Panc1 (cell line): Measurements from ENCODE around the gene NKX2-2. TPM values are rescaled to one million over a fixed set of nuclear protein-coding genes. Genes with fewer than 3 reads are reported as not detected.

ENCODE experiments used
- ATAC-seq: fragments of 200-7000 bp; cut with Tn5 transposase; 2 replicates; pipeline ENCODE4 v1.9.1; 2020; ENCODE audit warnings: mild to moderate bottlenecking, moderate library complexity
- BruUV-seq: library from RNA; stranded (reverse); fragments of 400-500 nt; replicated peaks from 2 replicates; lab custom pipeline; 2021; lab: Mats Ljungman, UMichigan
- CTCF ChIA-PET: fragments of 300-600 bp; sonication (Branson Sonifier 250); formaldehyde crosslinking; loops from one replicate; lab custom pipeline; 2022; ENCODE audit warnings: antibody characterized with exemption; lab: Charles Lee
- POLR2A ChIA-PET: fragments of 300-600 bp; sonication (Branson Sonifier 250); formaldehyde crosslinking; loops from one replicate; lab custom pipeline; 2022; ENCODE audit warnings: antibody characterized with exemption; lab: Charles Lee
- DNase-seq: peaks from one replicate; pipeline ENCODE4 v3.0.0-alpha.2; 2010; ENCODE audit warnings: low read depth, low spot score
- H3K27ac ChIP-seq: 2 replicates; pipeline ENCODE4 v1.5.1; 2011; ENCODE audit warnings: mild to moderate bottlenecking, low read length, inconsistent platforms
- H3K27me3 ChIP-seq: fragments of 200-500 bp; sonication (Bioruptor generic); 2 replicates; pipeline ENCODE4 v1.6.0; 2014; ENCODE audit warnings: low read length, inconsistent platforms; ENCODE audit not compliant: control insufficient read depth, insufficient read depth
- H3K36me3 ChIP-seq: fragments of 200-500 bp; sonication (Bioruptor generic); 2 replicates; pipeline ENCODE4 v1.5.1; 2014; ENCODE audit warnings: inconsistent platforms, mild to moderate bottlenecking, low read length, moderate library complexity; ENCODE audit not compliant: control insufficient read depth, insufficient read depth
- H3K4me1 ChIP-seq: 2 replicates; pipeline ENCODE4 v1.5.1; 2011; ENCODE audit warnings: inconsistent platforms, mild to moderate bottlenecking, low read length, moderate library complexity; ENCODE audit not compliant: control insufficient read depth, insufficient read depth
- H3K4me3 ChIP-seq, 2 experiments: 2 replicates each; pipeline ENCODE4 v1.5.1; 2011 to 2012; ENCODE audit warnings: low read depth in 2 of 2, low read length in 2 of 2, mild to moderate bottlenecking in 2 of 2, inconsistent platforms in 1 of 2, moderate library complexity in 1 of 2
- H3K9me3 ChIP-seq: fragments of 200-500 bp; sonication (Bioruptor generic); 2 replicates; pipeline ENCODE4 v1.5.1; 2014; ENCODE audit warnings: low read depth, mild to moderate bottlenecking, inconsistent platforms, low read length, moderate library complexity; ENCODE audit not compliant: control insufficient read depth, insufficient read depth
- CTCF ChIP-seq: fragments of 450-650 bp; IDR thresholded peaks from 2 replicates; pipeline ENCODE4 v1.5.1; 2017; ENCODE audit warnings: mild to moderate bottlenecking
- POLR2AphosphoS5 ChIP-seq: IDR thresholded peaks from 2 replicates; pipeline ENCODE4 v1.6.1; 2012; ENCODE audit warnings: mild to moderate bottlenecking, low read depth, low read length, moderate library complexity
- REST ChIP-seq, 2 experiments: IDR thresholded peaks; 2 replicates each; pipeline ENCODE4 v1.6.1; 2011 to 2012; ENCODE audit warnings: low read depth in 2 of 2, control low read depth in 1 of 2, low read length in 1 of 2, mild to moderate bottlenecking in 1 of 2, moderate library complexity in 1 of 2; ENCODE audit not compliant: insufficient read depth in 1 of 2
- SIN3A ChIP-seq: IDR thresholded peaks from 2 replicates; pipeline ENCODE4 v1.6.1; 2012; ENCODE audit warnings: low read depth, mild to moderate bottlenecking, low read length, moderate library complexity, borderline replicate concordance; ENCODE audit not compliant: insufficient read depth
- TCF7L2 ChIP-seq: IDR thresholded peaks from 2 replicates; pipeline ENCODE4 v1.6.1; 2011; ENCODE audit warnings: mild to moderate bottlenecking, low read depth, low read length, inconsistent platforms
- in situ Hi-C: cut with HindIII; loops from 2 replicates; pipeline ENCODE4 v1.10.0; 2016; ENCODE audit warnings: low sequenced_read_pairs, low pct_unique_long_range_greater_than_20kb
- intact Hi-C: fragments of 100-400 bp; cut with micrococcal nuclease; formaldehyde crosslinking; loops from one replicate; pipeline ENCODE4 v1.10.0; 2022; ENCODE audit not compliant: unreplicated experiment
- total RNA-seq: library from RNA; stranded (reverse); gene quantifications from one replicate; pipeline ENCODE4 v1.2.1, GENCODE V29; 2021; ENCODE audit not compliant: unreplicated experiment

The NKX2-2 gene
- total RNA-seq, 1 experiment from 2014 or later: not detected

DNA sequence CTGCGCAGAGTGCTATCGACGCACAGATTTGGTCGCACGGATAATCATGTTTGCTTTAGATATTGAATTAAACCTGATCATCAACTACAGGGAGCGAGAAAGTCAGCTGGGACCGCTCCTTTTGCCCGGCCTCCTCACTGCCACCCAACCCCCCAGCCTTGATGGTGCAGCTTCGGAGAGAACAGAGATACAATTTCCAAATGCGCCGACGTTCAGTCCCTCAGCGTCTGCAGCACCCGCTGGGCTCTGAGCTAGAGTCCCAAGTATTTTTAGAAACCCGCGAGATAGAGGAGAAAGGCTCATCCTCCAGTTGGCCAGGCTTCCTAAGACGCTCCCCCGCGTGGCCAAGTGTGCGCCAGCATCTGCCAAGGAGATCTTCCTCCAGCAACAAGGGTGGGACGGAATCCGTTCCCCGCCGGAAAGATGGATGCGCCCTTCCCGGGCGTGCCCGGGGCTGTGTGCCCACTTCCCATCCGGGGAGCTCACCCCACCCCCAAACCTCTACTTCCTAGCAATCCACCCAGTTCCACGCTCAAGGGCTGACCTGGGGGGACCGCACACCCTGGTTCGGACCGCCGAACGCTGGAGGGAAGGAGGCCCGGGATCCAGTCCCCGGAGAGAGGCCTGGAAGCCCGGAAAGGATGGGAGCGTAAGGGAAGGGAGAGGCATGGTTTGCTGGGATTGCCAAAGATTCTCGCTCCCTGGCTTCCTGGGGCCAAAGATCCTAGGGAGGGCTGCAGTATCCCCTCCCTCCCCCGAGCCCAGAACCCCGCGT is 4.1 kb downstream of the NKX2-2 start:
- no peaks in the 10 kb centered on the region for H3K9me3 ChIP-seq
- DNase-seq (no peak), ATAC-seq (no peak)
- in situ Hi-C loops (no loop called here), intact Hi-C loops (loop anchor here (10.0 kb wide), 2 partner anchors 645 to 675 kb away; no protein-coding TSS in a partner anchor)
- TF ChIP-seq TCF7L2 (no peak), REST (IDR thresholded peaks at IDR 0.05; ENCODE audit: insufficient read depth in 1 of 2, low read depth in 2 of 2, low read length in 1 of 2) (no peak), POLR2AphosphoS5 (no peak), SIN3A (no peak), CTCF (no peak)
- no TSS peak for BruUV-seq
- no peaks in the 10 kb centered on the region for H3K27me3 ChIP-seq
- no peak overlapping the region for H3K4me3 ChIP-seq
- H3K4me1 ChIP-seq: no peaks in the 10 kb centered on the region; the same call in 1 of the 2 replicates
- H3K36me3 ChIP-seq: no peaks in the 10 kb centered on the region
- ChIA-PET CTCF (no interaction called here), POLR2A (no interaction called here)
- H3K27ac ChIP-seq: no peak overlapping the region

- no peaks in the 10 kb centered on the region for H3K27me3 ChIP-seq
- POLR2A ChIA-PET: no interaction called here
- TF ChIP-seq CTCF (no peak), POLR2AphosphoS5 (no peak), REST (IDR thresholded peaks at IDR 0.05; ENCODE audit: insufficient read depth in 1 of 2, low read depth in 2 of 2, low read length in 1 of 2) (no peak), TCF7L2 (no peak), SIN3A (no peak)
- no peak overlapping the region for H3K27ac ChIP-seq
- DNase-seq (no peak), ATAC-seq (no peak)
- H3K9me3 ChIP-seq: no peaks in the 10 kb centered on the region
- BruUV-seq: no TSS peak
- in situ Hi-C loops: no loop called here
- H3K4me1 ChIP-seq: no peaks in the 10 kb centered on the region
- intact Hi-C loops: loop anchor here (10.0 kb wide), 2 partner anchors 644 to 674 kb away; no protein-coding TSS in a partner anchor
- CTCF ChIA-PET: no interaction called here
- H3K36me3 ChIP-seq: no peaks in the 10 kb centered on the region
- H3K4me3 ChIP-seq: no peak overlapping the region
Measured at GRCh38 chr20:21509079-21509596, 4.7 kb downstream of the NKX2-2 start.
